IgD-negative memory B cell (primary cell): ENCODE results near the gene ZNF341. TPM values are rescaled to one million over a fixed set of nuclear protein-coding genes. Genes with fewer than 3 reads are reported as not detected.
"Not testable (repeated sequence)": the region's sequence is repeated elsewhere in the genome, so short reads cannot be mapped to it uniquely, and the experiment has no call there.

Experiments
- H3K27ac Mint-ChIP-seq, 3 donors: one replicate each; pipeline ENCODE4 v1.8.0; 2020 to 2022; ENCODE audit warnings: mild to moderate bottlenecking in 3 of 3, mixed read lengths in 3 of 3, moderate library complexity in 1 of 3
- H3K27me3 Mint-ChIP-seq: one replicate; pipeline ENCODE4 v1.8.0; 2021; ENCODE audit warnings: mixed read lengths
- H3K36me3 Mint-ChIP-seq: one replicate; pipeline ENCODE4 v1.8.0; 2020; ENCODE audit warnings: mild to moderate bottlenecking, mixed read lengths
- H3K4me1 Mint-ChIP-seq, 3 donors: one replicate each; pipeline ENCODE4 v1.8.0; 2020 to 2022; ENCODE audit warnings: mixed read lengths in 3 of 3, mild to moderate bottlenecking in 1 of 3
- H3K4me3 Mint-ChIP-seq, 4 donors: one replicate each; pipeline ENCODE4 v1.8.0; 2020 to 2022; ENCODE audit warnings: mild to moderate bottlenecking in 4 of 4, mixed read lengths in 4 of 4, moderate library complexity in 3 of 4
- H3K9me3 Mint-ChIP-seq, 3 donors: one replicate each; pipeline ENCODE4 v1.8.0; 2020 to 2021; ENCODE audit warnings: mixed read lengths in 3 of 3, mild to moderate bottlenecking in 1 of 3
- polyA plus RNA-seq: library from polyadenylated mRNA; unstranded; fragments of 300-500 nt; fragmentation: Illumina TruSeq; gene quantifications from one replicate; pipeline ENCODE4 v1.2.3, GENCODE V29; 2021

ZNF341 gene
- polyA plus RNA-seq, 1 donor from 2014 or later = 5.7 TPM

GRCh38 chr20:33783818-33784217 lies 52.0 kb downstream of the ZNF341 start:
- Mint-ChIP-seq H3K27me3 (no peaks in the 10 kb centered on the region), H3K27ac (peak overlapping the region in 2 of 3 donors; percentile 77 to 86), H3K4me1 (peaks cover 24 to 58% (median 49%) of the 10 kb centered on the region in 3 donors), H3K36me3 (peaks cover 7% of the 10 kb centered on the region), H3K9me3 (no peaks in the 10 kb centered on the region), H3K4me3 (no peak overlapping the region)

- Mint-ChIP-seq H3K36me3 (peaks cover 4% of the 10 kb centered on the region), H3K27ac (peak overlapping the region in 1 of 3 donors; percentile 91), H3K4me3 (peak overlapping the region in 1 of 4 donors; percentile 78), H3K9me3 (no peaks in the 10 kb centered on the region), H3K4me1 (peaks cover 21 to 54% (median 46%) of the 10 kb centered on the region in 3 donors), H3K27me3 (no peaks in the 10 kb centered on the region)
Measured at GRCh38 chr20:33784225-33784624, 52.4 kb downstream of the ZNF341 start.

- H3K4me3 Mint-ChIP-seq = peak overlapping the region; percentile 55 to 89 (median 74)
- H3K36me3 Mint-ChIP-seq = peaks cover 8% of the 10 kb centered on the region
- H3K27ac Mint-ChIP-seq = peak overlapping the region; percentile 60 to 91 (median 86)
- H3K27me3 Mint-ChIP-seq = no peaks in the 10 kb centered on the region
- H3K4me1 Mint-ChIP-seq = peaks cover 21 to 47% (median 40%) of the 10 kb centered on the region in 3 donors
- H3K9me3 Mint-ChIP-seq = no peaks in the 10 kb centered on the region
Measured at GRCh38 chr20:33785503-33785902, 53.7 kb downstream of the ZNF341 start.

GRCh38 chr20:33787253-33787891 lies 55.6 kb downstream of the ZNF341 start:
- Mint-ChIP-seq H3K27me3 (no peaks in the 10 kb centered on the region), H3K27ac (peak overlapping the region; percentile 45 to 87 (median 64)), H3K36me3 (peaks cover 9% of the 10 kb centered on the region), H3K9me3 (no peaks in the 10 kb centered on the region), H3K4me3 (peak overlapping the region in 1 of 4 donors; percentile 60), H3K4me1 (peaks cover 20 to 38% (median 33%) of the 10 kb centered on the region in 3 donors)

- H3K4me1 Mint-ChIP-seq = peaks cover 19 to 34% (median 28%) of the 10 kb centered on the region in 3 donors
- H3K9me3 Mint-ChIP-seq = no peaks in the 10 kb centered on the region
- H3K4me3 Mint-ChIP-seq = peak overlapping the region in 1 of 4 donors; percentile 93
- peaks cover 9% of the 10 kb centered on the region for H3K36me3 Mint-ChIP-seq
- H3K27ac Mint-ChIP-seq = peak overlapping the region in 1 of 3 donors; percentile 53
- H3K27me3 Mint-ChIP-seq = no peaks in the 10 kb centered on the region
Measured at GRCh38 chr20:33788351-33789049, 56.7 kb downstream of the ZNF341 start.

GRCh38 chr20:33789109-33789857 lies 57.5 kb downstream of the ZNF341 start:
- peaks cover 19 to 34% (median 28%) of the 10 kb centered on the region in 3 donors for H3K4me1 Mint-ChIP-seq
- H3K27ac Mint-ChIP-seq = no peak overlapping the region
- H3K4me3 Mint-ChIP-seq = no peak overlapping the region

GRCh38 chr20:33789858-33790182 lies 58.0 kb downstream of the ZNF341 start:
- peaks cover 9% of the 10 kb centered on the region for H3K36me3 Mint-ChIP-seq
- H3K9me3 Mint-ChIP-seq = no peaks in the 10 kb centered on the region
- no peak overlapping the region for H3K4me3 Mint-ChIP-seq
- no peaks in the 10 kb centered on the region for H3K27me3 Mint-ChIP-seq
- H3K4me1 Mint-ChIP-seq = peaks cover 19 to 31% (median 27%) of the 10 kb centered on the region in 3 donors
- no peak overlapping the region for H3K27ac Mint-ChIP-seq

More at GRCh38 chr20:33789109-33789857, 57.5 kb downstream of the ZNF341 start:
- H3K36me3 Mint-ChIP-seq = peaks cover 9% of the 10 kb centered on the region
- H3K9me3 Mint-ChIP-seq = no peaks in the 10 kb centered on the region
- H3K27me3 Mint-ChIP-seq = no peaks in the 10 kb centered on the region

- peaks cover 16 to 26% (median 22%) of the 10 kb centered on the region in 3 donors for H3K4me1 Mint-ChIP-seq
- H3K4me3 Mint-ChIP-seq = peak overlapping the region in 1 of 4 donors; percentile 81
- H3K36me3 Mint-ChIP-seq = peaks cover 9% of the 10 kb centered on the region
Measured at GRCh38 chr20:33790566-33790965, 58.8 kb downstream of the ZNF341 start.

GRCh38 chr20:33791021-33791420 lies 59.2 kb downstream of the ZNF341 start:
- Mint-ChIP-seq H3K4me1 (peaks cover 13 to 23% (median 20%) of the 10 kb centered on the region in 3 donors), H3K4me3 (no peak overlapping the region), H3K27me3 (no peaks in the 10 kb centered on the region), H3K36me3 (peaks cover 9% of the 10 kb centered on the region), H3K9me3 (no peaks in the 10 kb centered on the region), H3K27ac (no peak overlapping the region)

More at GRCh38 chr20:33790566-33790965, 58.8 kb downstream of the ZNF341 start:
- peak overlapping the region in 2 of 3 donors; percentile 32 to 50 for H3K27ac Mint-ChIP-seq
- no peaks in the 10 kb centered on the region for H3K27me3 Mint-ChIP-seq
- H3K9me3 Mint-ChIP-seq = no peaks in the 10 kb centered on the region

- Mint-ChIP-seq H3K4me1 (peaks cover 9 to 18% (median 16%) of the 10 kb centered on the region in 3 donors), H3K27me3 (no peaks in the 10 kb centered on the region), H3K4me3 (no peak overlapping the region), H3K27ac (no peak overlapping the region), H3K9me3 (no peaks in the 10 kb centered on the region), H3K36me3 (peaks cover 9% of the 10 kb centered on the region)
Measured at GRCh38 chr20:33791540-33791939, 59.7 kb downstream of the ZNF341 start.

GRCh38 chr20:33791959-33792597 lies 60.3 kb downstream of the ZNF341 start:
- Mint-ChIP-seq H3K4me3 (peak overlapping the region in 1 of 4 donors; percentile 52), H3K27me3 (no peaks in the 10 kb centered on the region), H3K9me3 (no peaks in the 10 kb centered on the region), H3K36me3 (peaks cover 9% of the 10 kb centered on the region), H3K4me1 (peaks cover 7 to 14% (median 14%) of the 10 kb centered on the region in 3 donors), H3K27ac (no peak overlapping the region)

GRCh38 chr20:33792598-33792989 lies 60.8 kb downstream of the ZNF341 start:
- H3K27ac Mint-ChIP-seq, H3K27me3 Mint-ChIP-seq, H3K36me3 Mint-ChIP-seq, H3K9me3 Mint-ChIP-seq, H3K4me3 Mint-ChIP-seq: not testable (repeated sequence)
- H3K4me1 Mint-ChIP-seq = peaks cover 4 to 10% (median 10%) of the 10 kb centered on the region in 3 donors

- Mint-ChIP-seq H3K4me3 (no peak overlapping the region), H3K4me1 (peaks cover 4 to 10% (median 9%) of the 10 kb centered on the region in 3 donors)
Measured at GRCh38 chr20:33793011-33793931, 61.5 kb downstream of the ZNF341 start.

More at GRCh38 chr20:33793011-33793931, 61.5 kb downstream of the ZNF341 start:
- H3K36me3 Mint-ChIP-seq = peaks cover 8% of the 10 kb centered on the region
- H3K27me3 Mint-ChIP-seq = no peaks in the 10 kb centered on the region
- no peak overlapping the region for H3K27ac Mint-ChIP-seq
- H3K9me3 Mint-ChIP-seq = no peaks in the 10 kb centered on the region
